Activated T-cell treated with anti-CD3 and anti-CD28 coated beads, Interleukin-2, amount 50 U/mL, for 24 hours (primary cell): ENCODE measurements around the gene LARP7.
"Not testable (repeated sequence)": the region's sequence is repeated elsewhere in the genome, so short reads cannot be mapped to it uniquely, and the experiment has no call there.

Experiments used
- DNase-seq: peaks from one replicate; pipeline ENCODE4 v3.0.0-alpha.2; 2020
- H3K27ac Mint-ChIP-seq: 2 replicates; pipeline ENCODE4 v1.8.0; 2020; ENCODE audit warnings: mild to moderate bottlenecking, mixed read lengths
- H3K27me3 Mint-ChIP-seq: 2 replicates; pipeline ENCODE4 v1.8.0; 2020; ENCODE audit warnings: mixed read lengths
- H3K36me3 Mint-ChIP-seq: 2 replicates; pipeline ENCODE4 v1.8.0; 2020; ENCODE audit warnings: low read depth, mixed read lengths
- H3K4me1 Mint-ChIP-seq: 2 replicates; pipeline ENCODE4 v1.8.0; 2020; ENCODE audit warnings: low read depth, mixed read lengths
- H3K4me3 Mint-ChIP-seq: 2 replicates; pipeline ENCODE4 v1.8.0; 2020; ENCODE audit warnings: mild to moderate bottlenecking, moderate library complexity, mixed read lengths
- H3K9me3 Mint-ChIP-seq: 2 replicates; pipeline ENCODE4 v1.8.0; 2020; ENCODE audit warnings: mixed read lengths

LARP7 gene

GRCh38 chr4:112645541-112646329 is 8.8 kb downstream of the LARP7 start:
- peaks cover 75% of the 10 kb centered on the region for H3K36me3 Mint-ChIP-seq
- no peak overlapping the region for H3K27ac Mint-ChIP-seq
- H3K4me1 Mint-ChIP-seq, result peaks cover 17% of the 10 kb centered on the region
- no peaks in the 10 kb centered on the region for H3K9me3 Mint-ChIP-seq
- H3K4me3 Mint-ChIP-seq, result no peak overlapping the region
- no peak for DNase-seq
- H3K27me3 Mint-ChIP-seq, result no peaks in the 10 kb centered on the region

DNA sequence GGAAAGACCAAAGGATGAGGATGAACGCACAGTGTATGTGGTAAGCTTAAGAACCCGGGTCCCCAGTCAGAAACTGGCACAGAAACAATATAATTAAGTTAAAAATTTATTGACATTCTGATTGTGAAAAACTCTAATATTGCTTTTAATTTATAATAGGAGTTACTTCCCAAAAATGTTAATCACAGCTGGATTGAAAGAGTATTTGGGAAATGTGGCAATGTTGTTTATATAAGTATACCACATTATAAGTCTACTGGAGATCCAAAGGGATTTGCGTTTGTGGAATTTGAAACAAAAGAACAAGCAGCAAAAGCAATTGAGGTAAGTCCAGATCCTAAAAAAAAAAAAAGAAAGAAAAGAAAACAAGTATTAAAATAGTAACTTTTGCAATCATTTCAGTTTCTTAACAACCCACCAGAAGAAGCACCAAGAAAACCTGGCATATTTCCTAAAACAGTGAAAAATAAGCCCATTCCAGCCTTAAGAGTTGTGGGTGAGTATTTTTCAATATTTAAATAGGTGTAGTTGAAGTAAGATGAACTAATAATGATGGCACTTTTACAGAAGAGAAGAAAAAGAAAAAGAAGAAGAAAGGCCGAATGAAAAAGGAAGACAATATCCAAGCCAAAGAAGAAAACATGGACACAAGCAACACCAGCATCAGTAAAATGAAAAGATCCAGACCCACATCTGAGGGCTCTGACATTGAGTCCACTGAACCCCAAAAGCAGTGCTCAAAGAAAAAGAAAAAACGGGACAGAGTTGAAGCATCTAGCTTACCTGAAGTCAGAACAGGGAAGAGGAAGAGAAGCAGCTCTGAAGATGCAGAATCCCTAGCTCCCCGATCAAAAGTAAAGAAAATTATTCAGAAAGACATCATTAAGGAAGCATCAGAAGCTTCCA is 9.9 kb downstream of the LARP7 start:
- H3K9me3 Mint-ChIP-seq, result no peaks in the 10 kb centered on the region
- peaks cover 8% of the 10 kb centered on the region for H3K4me1 Mint-ChIP-seq
- no peaks in the 10 kb centered on the region for H3K27me3 Mint-ChIP-seq
- H3K27ac Mint-ChIP-seq, result no peak overlapping the region
- no peak overlapping the region for H3K4me3 Mint-ChIP-seq
- DNase-seq, result no peak
- H3K36me3 Mint-ChIP-seq, result peaks cover 78% of the 10 kb centered on the region

DNA sequence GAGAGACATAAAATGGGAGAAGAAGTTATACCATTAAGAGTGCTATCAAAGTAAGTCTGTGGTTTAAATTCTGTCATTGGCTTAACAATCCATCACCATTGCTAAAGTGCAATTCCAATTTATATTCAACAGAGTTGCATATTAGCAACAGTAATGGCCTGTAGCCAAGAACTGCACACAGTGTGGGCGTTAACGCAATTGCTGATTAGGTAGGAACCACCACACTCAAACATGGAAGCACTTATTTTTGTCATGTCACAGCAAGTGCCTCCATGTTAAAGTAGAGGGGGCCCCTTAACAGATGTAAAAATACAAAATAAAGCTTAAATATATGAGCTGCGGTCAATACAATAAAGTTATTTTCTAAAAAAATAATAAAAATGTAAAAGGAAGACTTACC is 10.8 kb downstream of the LARP7 start:
- H3K27ac Mint-ChIP-seq, result no peak overlapping the region
- no peaks in the 10 kb centered on the region for H3K27me3 Mint-ChIP-seq
- no peaks in the 10 kb centered on the region for H3K9me3 Mint-ChIP-seq
- DNase-seq, result no peak
- H3K4me1 Mint-ChIP-seq, result peaks cover 5% of the 10 kb centered on the region
- H3K4me3 Mint-ChIP-seq, result no peak overlapping the region
- H3K36me3 Mint-ChIP-seq, result peaks cover 78% of the 10 kb centered on the region

GRCh38 chr4:112648263-112649054 is 11.5 kb downstream of the LARP7 start:
- H3K9me3 Mint-ChIP-seq, result no peaks in the 10 kb centered on the region
- no peak for DNase-seq
- no peaks in the 10 kb centered on the region for H3K27me3 Mint-ChIP-seq
- H3K27ac Mint-ChIP-seq, result no peak overlapping the region
- peaks cover 77% of the 10 kb centered on the region for H3K36me3 Mint-ChIP-seq
- no peak overlapping the region for H3K4me3 Mint-ChIP-seq
- H3K4me1 Mint-ChIP-seq, result no peaks in the 10 kb centered on the region

DNA sequence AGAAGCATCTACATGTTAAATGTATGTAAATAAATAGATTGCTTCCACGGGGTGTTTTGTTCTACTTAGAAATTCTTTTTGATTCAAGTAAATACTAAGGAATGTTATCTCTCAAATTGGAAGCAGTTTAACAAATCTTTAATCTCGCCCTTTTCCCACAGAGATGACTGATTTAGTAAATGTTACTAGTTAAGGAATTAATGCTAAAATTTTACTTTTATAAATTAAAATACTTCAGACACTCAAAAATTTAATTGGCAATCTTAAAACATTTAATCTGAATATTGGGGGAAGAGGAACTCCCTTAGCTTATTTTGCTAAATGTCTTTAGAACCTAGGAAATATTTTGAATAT is 12.1 kb downstream of the LARP7 start:
- Mint-ChIP-seq H3K36me3 (peaks cover 78% of the 10 kb centered on the region), H3K27me3 (no peaks in the 10 kb centered on the region), H3K9me3 (no peaks in the 10 kb centered on the region), H3K4me1 (no peaks in the 10 kb centered on the region), H3K27ac (no peak overlapping the region), H3K4me3 (no peak overlapping the region)
- DNase-seq, result no peak

GRCh38 chr4:112650332-112650731 is 13.4 kb downstream of the LARP7 start:
- Mint-ChIP-seq H3K4me1 (no peaks in the 10 kb centered on the region), H3K4me3 (no peak overlapping the region), H3K36me3 (peaks cover 82% of the 10 kb centered on the region), H3K27ac (no peak overlapping the region), H3K9me3 (no peaks in the 10 kb centered on the region), H3K27me3 (no peaks in the 10 kb centered on the region)
- no peak for DNase-seq

DNA sequence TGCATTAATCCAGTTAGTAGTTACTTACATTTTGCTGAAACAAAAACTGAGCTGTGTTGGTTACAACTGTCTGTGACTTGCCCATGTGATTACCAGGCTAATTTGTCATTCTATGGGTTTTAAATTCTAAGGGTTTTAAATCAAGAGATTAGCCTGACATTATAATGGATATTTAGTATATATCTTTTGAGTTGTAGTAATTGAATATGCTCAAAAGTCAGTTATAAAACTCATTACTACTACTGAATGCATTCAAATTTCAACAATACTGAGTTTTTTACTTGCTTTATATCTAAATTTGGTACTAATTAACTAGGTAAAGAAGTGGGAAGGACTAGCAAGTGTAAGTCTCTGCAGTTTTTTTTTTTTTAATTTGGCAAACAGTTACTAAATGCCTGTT is 14.7 kb downstream of the LARP7 start:
- Mint-ChIP-seq H3K36me3 (peaks cover 84% of the 10 kb centered on the region), H3K4me1 (no peaks in the 10 kb centered on the region), H3K27me3 (no peaks in the 10 kb centered on the region), H3K27ac (no peak overlapping the region), H3K4me3 (no peak overlapping the region), H3K9me3 (no peaks in the 10 kb centered on the region)
- DNase-seq, result no peak

DNA sequence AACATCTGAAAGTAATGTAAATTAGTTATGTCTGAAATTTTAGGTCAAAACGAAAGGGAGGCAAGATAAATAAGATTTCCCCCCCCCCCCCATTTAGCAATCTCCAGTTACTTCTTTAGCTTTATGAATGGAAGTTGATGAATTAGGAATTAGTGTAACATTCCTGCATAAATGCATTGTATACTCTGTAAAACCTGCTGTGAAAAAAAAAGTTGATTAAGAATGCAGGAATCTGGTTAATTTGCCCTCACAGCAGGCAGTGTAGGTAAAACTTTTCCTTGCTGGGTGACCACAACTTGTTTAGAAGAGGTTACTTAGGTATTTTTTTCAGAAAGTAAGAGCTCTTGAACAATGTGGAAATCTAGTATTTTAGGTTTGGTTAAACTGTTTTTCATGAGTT is 15.3 kb downstream of the LARP7 start:
- H3K4me3 Mint-ChIP-seq, result no peak overlapping the region
- no peak overlapping the region for H3K27ac Mint-ChIP-seq
- no peaks in the 10 kb centered on the region for H3K9me3 Mint-ChIP-seq
- no peaks in the 10 kb centered on the region for H3K27me3 Mint-ChIP-seq
- peaks cover 82% of the 10 kb centered on the region for H3K36me3 Mint-ChIP-seq
- DNase-seq, result no peak
- H3K4me1 Mint-ChIP-seq, result no peaks in the 10 kb centered on the region

GRCh38 chr4:112655270-112655669 is 18.3 kb downstream of the LARP7 start:
- Mint-ChIP-seq H3K36me3 (peaks cover 75% of the 10 kb centered on the region), H3K4me1 (no peaks in the 10 kb centered on the region), H3K9me3 (no peaks in the 10 kb centered on the region), H3K27ac (no peak overlapping the region), H3K27me3 (no peaks in the 10 kb centered on the region), H3K4me3 (no peak overlapping the region)
- DNase-seq, result no peak

GRCh38 chr4:112656115-112656514 is 19.2 kb downstream of the LARP7 start:
- H3K9me3 Mint-ChIP-seq, H3K4me3 Mint-ChIP-seq, DNase-seq, H3K27me3 Mint-ChIP-seq, H3K27ac Mint-ChIP-seq, H3K4me1 Mint-ChIP-seq: not testable (repeated sequence)
- peaks cover 70% of the 10 kb centered on the region for H3K36me3 Mint-ChIP-seq

DNA sequence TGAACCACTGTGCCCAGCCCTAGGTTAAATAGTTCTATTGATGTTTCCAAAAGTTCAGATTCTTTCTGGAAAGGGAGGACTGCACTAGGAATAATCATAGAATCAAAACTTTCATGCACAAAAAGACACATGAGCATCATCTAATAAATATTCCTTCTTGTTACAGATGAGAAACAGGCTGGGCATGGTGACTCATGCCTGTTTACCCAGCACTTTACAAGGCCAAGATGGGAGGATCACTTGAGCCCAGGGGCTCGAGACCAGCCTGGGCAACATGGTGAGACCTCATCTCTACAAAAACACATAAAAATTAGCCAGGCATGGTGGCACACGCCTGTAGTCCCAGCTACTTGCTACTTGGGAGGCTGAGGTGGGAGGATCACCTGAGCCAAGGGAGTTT is 27.7 kb downstream of the LARP7 start:
- Mint-ChIP-seq H3K4me3 (no peak overlapping the region), H3K27me3 (no peaks in the 10 kb centered on the region), H3K36me3 (no peaks in the 10 kb centered on the region), H3K4me1 (no peaks in the 10 kb centered on the region), H3K27ac (no peak overlapping the region), H3K9me3 (no peaks in the 10 kb centered on the region)
- no peak for DNase-seq

- Mint-ChIP-seq H3K27me3 (no peaks in the 10 kb centered on the region), H3K9me3 (no peaks in the 10 kb centered on the region), H3K27ac (no peak overlapping the region), H3K4me1 (no peaks in the 10 kb centered on the region), H3K4me3 (no peak overlapping the region), H3K36me3 (no peaks in the 10 kb centered on the region)
- no peak for DNase-seq
Measured at GRCh38 chr4:112668131-112668530, 31.2 kb downstream of the LARP7 start.

DNA sequence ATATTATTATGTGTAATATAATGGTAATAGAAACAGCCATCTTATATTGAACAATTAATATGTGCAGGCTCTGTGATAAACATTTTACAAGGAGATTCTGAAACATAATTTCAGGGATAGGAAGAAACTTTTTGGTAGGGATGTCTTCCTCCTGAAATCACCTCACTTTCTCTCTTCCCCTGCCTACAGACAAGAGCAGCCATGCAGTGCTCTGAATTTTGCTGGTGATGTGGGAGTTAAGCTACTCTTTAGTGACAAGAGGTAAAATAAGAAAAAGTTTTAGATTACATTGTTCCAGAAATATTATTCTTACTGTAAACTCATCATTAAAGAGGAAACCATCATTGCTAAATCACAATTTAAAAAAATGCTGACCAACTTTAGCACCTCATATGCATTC is 36.1 kb downstream of the LARP7 start:
- DNase-seq, result no peak
- H3K4me1 Mint-ChIP-seq, result no peaks in the 10 kb centered on the region
- H3K27me3 Mint-ChIP-seq, result no peaks in the 10 kb centered on the region
- no peaks in the 10 kb centered on the region for H3K36me3 Mint-ChIP-seq
- no peak overlapping the region for H3K27ac Mint-ChIP-seq
- no peaks in the 10 kb centered on the region for H3K9me3 Mint-ChIP-seq
- no peak overlapping the region for H3K4me3 Mint-ChIP-seq

GRCh38 chr4:112673686-112674085 is 36.7 kb downstream of the LARP7 start:
- Mint-ChIP-seq H3K36me3 (no peaks in the 10 kb centered on the region), H3K9me3 (no peaks in the 10 kb centered on the region), H3K27me3 (no peaks in the 10 kb centered on the region), H3K4me3 (no peak overlapping the region), H3K27ac (no peak overlapping the region), H3K4me1 (no peaks in the 10 kb centered on the region)
- DNase-seq, result no peak
